Naive thymus-derived CD8-positive, alpha-beta T cell (primary cell): Measurements from ENCODE around the gene THUMPD2. TPM values are rescaled to one million over a fixed set of nuclear protein-coding genes. Genes with fewer than 3 reads are reported as not detected.

Experiments used
- ATAC-seq, 2 donors: fragments of 150-1000 bp; cut with Tn5 transposase in 1 of 2; sonication (Bioruptor Pico), chemical (Tn5 transposase) in 1 of 2; 1 replicate in 1 of 2; 2 replicates in 1 of 2; pipeline ENCODE4 v1.10.0; 2021; ENCODE audit warnings: mild to moderate bottlenecking in 2 of 2, moderate library complexity in 2 of 2
- POLR2A ChIA-PET: fragments of 350-600 bp; sonication (Branson Sonifier 250); formaldehyde crosslinking; loops from one replicate; lab custom pipeline; 2021; ENCODE audit warnings: antibody characterized with exemption; lab: Charles Lee
- DNase-seq, 10 donors: peaks; one replicate each; pipeline versions ENCODE4 v3.0.0 to v3.0.0-alpha.2; 2020 to 2022
- H3K27ac Mint-ChIP-seq, 10 donors: one replicate each; pipeline ENCODE4 v1.8.0; 2020 to 2022; ENCODE audit warnings: mild to moderate bottlenecking in 10 of 10, mixed read lengths in 10 of 10, moderate library complexity in 4 of 10, inconsistent platforms in 1 of 10
- H3K27me3 Mint-ChIP-seq, 5 donors: one replicate each; pipeline ENCODE4 v1.8.0; 2021 to 2022; ENCODE audit warnings: mixed read lengths in 5 of 5
- H3K36me3 Mint-ChIP-seq, 3 donors: one replicate each; pipeline ENCODE4 v1.8.0; 2020 to 2022; ENCODE audit warnings: mixed read lengths in 3 of 3, mild to moderate bottlenecking in 2 of 3, inconsistent platforms in 1 of 3
- H3K4me1 Mint-ChIP-seq, 4 donors: one replicate each; pipeline ENCODE4 v1.8.0; 2021 to 2022; ENCODE audit warnings: mixed read lengths in 4 of 4
- H3K4me3 Mint-ChIP-seq, 10 donors: one replicate each; pipeline ENCODE4 v1.8.0; 2020 to 2022; ENCODE audit warnings: mild to moderate bottlenecking in 10 of 10, mixed read lengths in 10 of 10, moderate library complexity in 6 of 10, inconsistent platforms in 1 of 10
- H3K9me3 Mint-ChIP-seq, 9 donors: one replicate each; pipeline ENCODE4 v1.8.0; 2020 to 2022; ENCODE audit warnings: mixed read lengths in 9 of 9, mild to moderate bottlenecking in 3 of 9, inconsistent platforms in 1 of 9, moderate library complexity in 1 of 9
- polyA plus RNA-seq, 3 donors: library from polyadenylated mRNA; unstranded; fragments of 300-500 nt; fragmentation: Illumina TruSeq; gene quantifications; one replicate each; pipeline ENCODE4 v1.2.3, GENCODE V29; 2021
- total RNA-seq, 8 experiments: library from RNA in 2 of 8; stranded (reverse) in 2 of 8; gene quantifications; one replicate each; pipeline ENCODE4 v1.2.3 and lab custom pipeline; 2021 to 2026

Gene THUMPD2
- total and polyA plus RNA-seq, 5 experiments from 2014 or later: 3.8 to 13.4 (median 7.4) TPM

DNA sequence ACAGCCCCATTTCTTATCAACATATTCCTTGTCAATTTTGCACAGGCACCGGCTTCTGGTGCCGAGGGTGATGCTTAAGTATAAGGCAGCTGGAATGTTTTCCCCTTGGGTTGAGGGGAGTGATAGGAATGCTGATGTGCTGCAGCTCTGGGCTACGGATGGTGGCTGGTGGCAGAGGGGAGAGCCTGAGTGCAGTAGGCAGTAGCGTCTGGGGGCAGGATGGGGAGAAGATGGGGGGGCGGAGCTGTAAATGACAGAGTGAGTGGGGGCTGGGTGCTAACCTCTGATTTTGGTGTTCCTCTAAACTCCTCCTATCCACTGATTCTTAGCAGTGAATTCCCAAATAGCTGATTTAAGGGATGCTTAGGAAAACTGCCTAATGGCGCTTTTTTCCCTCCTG is 92.6 kb downstream of the THUMPD2 start:
- Mint-ChIP-seq H3K27me3 (peaks cover 15 to 30% (median 21%) of the 10 kb centered on the region in 5 donors), H3K27ac (peak overlapping the region in 1 of 10 donors; percentile 53), H3K36me3 (peaks cover 0 to 6% (median 0%) of the 10 kb centered on the region in 3 donors), H3K4me1 (no peaks in the 10 kb centered on the region), H3K9me3 (peaks cover 4 to 15% (median 7%) of the 10 kb centered on the region in 9 donors), H3K4me3 (no peak overlapping the region)
- DNase-seq (no peak), ATAC-seq (no peak)
- POLR2A ChIA-PET: no interaction called here

Other genes with a start within 250 kb of the THUMPD2 start
- gene TMEM178A, start 113.3 kb downstream of the THUMPD2 start, total RNA-seq: under 1 TPM; 0.47 to 0.99 TPM
- under 1 TPM in 1 of 3 donors, not detected in 2; 0.11 TPM for gene TMEM178A, start 113.3 kb downstream of the THUMPD2 start, polyA plus RNA-seq